LNCaP clone FGC (cell line): ENCODE results near the gene SBK2.

Experiments used
- DNase-seq: peaks from one replicate; pipeline ENCODE4 v3.0.0-alpha.2; 2011; ENCODE audit warnings: low read depth
- H3K4me3 ChIP-seq: 2 replicates; pipeline ENCODE4 v1.5.1; 2011; ENCODE audit warnings: mild to moderate bottlenecking, low read depth, low read length, control low read depth
- TF ChIP-seq, protein P1 (sequence below): IDR thresholded peaks from 2 replicates; pipeline ENCODE4 v1.5.1; 2012; ENCODE audit warnings: mild to moderate bottlenecking; ENCODE audit not compliant: control insufficient read depth, insufficient read depth; ENCODE audit errors: extremely low read depth

The SBK2 gene

DNA sequence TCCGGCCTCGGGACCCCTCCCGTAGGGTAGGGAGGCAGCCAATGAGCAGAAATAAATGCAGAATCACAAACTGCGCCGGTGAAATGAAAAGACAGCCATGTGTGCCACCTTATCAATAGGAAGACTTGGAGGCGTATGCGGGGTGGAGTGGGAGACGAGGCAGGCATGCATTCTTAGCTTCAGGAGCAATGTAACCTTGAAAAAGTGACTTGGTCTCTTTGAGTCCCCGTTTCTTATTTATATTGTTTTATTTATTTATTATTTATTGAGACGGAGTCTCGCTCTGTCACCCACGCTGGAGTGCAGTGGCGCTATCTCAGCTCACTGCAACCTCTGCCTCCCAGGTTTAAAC lies 32.7 kb downstream of the SBK2 start:
- no peak overlapping the region for H3K4me3 ChIP-seq
- TF ChIP-seq, protein P1, sequence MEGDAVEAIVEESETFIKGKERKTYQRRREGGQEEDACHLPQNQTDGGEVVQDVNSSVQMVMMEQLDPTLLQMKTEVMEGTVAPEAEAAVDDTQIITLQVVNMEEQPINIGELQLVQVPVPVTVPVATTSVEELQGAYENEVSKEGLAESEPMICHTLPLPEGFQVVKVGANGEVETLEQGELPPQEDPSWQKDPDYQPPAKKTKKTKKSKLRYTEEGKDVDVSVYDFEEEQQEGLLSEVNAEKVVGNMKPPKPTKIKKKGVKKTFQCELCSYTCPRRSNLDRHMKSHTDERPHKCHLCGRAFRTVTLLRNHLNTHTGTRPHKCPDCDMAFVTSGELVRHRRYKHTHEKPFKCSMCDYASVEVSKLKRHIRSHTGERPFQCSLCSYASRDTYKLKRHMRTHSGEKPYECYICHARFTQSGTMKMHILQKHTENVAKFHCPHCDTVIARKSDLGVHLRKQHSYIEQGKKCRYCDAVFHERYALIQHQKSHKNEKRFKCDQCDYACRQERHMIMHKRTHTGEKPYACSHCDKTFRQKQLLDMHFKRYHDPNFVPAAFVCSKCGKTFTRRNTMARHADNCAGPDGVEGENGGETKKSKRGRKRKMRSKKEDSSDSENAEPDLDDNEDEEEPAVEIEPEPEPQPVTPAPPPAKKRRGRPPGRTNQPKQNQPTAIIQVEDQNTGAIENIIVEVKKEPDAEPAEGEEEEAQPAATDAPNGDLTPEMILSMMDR = no peak
- DNase-seq = no peak

DNA sequence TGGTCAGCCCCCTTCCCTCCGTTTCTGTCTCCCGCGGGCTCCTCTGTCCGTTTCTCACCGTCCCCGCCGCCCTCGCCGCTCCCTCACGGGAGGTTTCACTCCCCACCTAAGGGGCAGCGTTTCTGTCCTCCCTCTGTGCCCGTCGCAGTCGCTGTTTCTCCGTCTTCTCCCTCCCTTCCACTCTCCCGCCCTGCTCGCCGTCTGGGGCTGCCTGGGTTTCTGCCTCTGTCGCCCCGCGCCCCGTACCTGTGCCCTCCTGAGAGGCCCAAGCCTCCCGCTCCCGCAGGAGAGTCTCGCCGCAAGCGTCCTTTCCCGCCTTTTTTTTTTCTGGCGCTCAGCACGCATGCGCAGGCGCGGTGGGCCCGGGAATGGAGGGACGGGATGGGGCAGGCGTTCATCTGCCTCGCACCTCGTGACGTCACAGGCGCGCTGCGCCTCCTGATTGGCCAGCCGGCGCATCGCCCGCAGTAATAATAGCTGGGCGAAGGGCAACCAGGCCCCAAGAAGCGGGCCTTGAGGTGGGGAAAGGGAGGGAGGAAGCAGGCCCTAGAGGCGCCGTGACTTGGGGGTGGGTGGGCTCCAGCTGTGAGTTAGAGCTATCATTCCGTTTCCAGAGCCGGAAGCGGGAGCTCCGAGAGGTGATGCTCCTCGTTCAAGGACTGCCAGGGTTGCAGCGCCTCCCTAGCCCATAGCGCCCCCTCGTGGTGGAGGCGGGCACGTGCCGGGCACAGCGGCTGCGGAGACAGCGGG lies 33.3 kb downstream of the SBK2 start:
- TF ChIP-seq, protein P1 = peak; percentile 98
- H3K4me3 ChIP-seq = peak overlapping the region; percentile 35
- DNase-seq = peak; percentile 74

DNA sequence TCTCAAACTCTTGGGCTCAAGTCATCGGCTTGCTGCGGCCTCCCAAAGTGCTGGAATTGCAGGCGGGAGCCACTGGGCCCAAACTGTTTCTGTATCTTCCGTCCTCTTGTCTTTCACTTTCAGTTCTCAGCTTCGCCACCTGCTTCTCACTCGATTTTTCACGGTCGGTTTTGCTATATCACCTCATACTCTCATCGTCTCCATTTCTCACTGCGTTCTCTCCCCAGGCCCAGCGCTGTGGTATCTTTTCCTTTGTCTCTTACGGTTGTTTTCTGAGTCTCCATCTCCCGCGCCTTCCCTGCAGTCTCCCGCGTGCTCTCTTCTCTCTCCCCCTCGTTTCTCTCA lies 33.8 kb downstream of the SBK2 start:
- H3K4me3 ChIP-seq = no peak overlapping the region
- TF ChIP-seq, protein P1 = no peak
- no peak for DNase-seq

DNA sequence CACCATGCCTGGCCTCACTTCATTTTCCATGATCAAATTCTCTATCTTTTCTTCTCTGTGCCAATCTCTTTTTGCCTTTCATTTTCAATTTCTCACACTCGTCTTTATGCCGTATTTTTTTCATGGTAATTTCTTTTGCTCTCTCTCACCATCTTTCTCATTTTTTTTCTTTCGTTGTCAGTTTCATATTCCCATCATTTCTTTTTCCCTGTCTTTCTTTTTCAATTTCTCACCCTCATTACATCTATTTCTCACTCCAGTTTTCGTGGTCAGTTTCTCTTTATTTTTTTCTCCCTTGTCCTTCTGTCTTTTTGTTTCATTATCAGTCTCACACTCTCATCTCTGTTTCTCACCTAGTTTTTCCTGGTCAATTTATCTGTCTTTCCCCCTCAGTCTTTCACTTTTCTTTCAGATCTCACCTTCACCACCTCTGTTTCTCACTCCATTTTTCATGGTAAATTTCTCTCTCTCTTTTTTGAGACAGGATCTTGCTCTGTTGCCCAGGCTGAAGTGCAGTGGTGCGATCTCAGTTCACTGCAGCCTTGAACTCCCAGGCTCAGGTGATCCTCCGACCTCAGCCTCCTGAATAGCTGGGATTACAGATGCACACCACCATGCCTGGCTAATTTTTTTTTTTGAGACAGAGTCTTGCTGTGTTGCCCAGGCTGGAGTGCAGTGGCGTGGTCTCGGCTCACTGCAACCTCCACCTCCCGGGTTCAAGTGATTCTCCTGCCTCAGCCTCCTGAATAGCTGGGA lies 34.6 kb downstream of the SBK2 start:
- no peak for DNase-seq
- TF ChIP-seq, protein P1 = no peak
- no peak overlapping the region for H3K4me3 ChIP-seq

DNA sequence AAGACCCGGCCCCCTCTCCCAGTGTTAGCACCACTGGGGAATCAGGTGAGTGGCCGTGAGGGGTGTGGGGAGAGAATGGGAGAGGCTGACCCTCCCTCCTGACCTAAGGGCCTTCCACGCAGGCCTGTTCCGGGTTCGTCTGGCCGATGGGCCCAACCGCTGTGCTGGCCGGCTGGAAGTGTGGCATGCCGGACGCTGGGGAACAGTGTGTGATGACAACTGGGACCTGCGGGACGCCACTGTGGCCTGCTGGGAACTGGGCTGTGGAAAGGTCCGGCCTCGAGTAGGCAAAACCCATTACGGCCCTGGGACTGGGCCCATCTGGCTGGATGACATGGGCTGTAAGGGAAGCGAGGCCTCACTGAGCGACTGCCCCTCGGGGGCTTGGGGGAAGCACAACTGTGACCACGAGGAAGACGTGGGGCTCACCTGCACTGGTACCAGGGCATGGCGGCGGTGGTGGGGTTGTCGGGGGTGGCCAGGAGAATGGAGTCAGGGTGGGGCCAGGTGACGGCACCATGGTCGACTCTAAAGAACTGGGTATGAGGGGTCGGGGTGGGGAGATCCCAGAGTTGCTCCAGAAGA lies 36.5 kb downstream of the SBK2 start:
- no peak overlapping the region for H3K4me3 ChIP-seq
- TF ChIP-seq, protein P1 = no peak
- no peak for DNase-seq

DNA sequence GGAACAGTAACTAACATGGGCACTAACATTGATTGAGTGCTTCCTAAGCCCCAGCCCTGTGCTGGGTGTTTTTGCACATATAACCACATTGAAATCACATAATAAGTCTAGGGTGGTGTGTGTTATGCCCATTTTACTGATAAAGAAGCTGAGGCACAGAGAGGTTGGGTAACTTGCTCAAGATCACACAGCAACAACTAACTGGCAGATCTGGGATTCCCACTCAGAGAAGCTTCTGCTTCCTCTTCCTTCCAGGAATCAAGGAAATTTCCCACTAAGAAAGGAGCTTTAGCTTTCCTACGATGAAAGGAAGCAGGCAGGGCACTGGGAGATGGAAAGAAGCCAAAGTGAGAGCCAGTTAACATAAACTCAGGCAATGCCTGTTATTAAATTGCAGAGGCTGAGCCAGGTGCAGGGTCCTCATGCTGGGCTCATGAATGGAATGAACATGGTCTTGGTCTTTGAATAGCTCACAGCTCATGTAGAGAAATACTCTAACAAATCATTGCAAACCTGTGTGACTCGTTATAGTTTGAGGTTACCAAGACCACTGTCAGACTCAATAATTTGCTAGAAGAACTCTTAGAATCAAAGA lies 38.6 kb downstream of the SBK2 start:
- TF ChIP-seq, protein P1 = no peak
- DNase-seq = no peak
- H3K4me3 ChIP-seq = no peak overlapping the region
